GM12891 (cell line): ENCODE results near the gene PTPRD.

Experiments used
- POLR2A ChIP-seq: IDR thresholded peaks from 2 replicates; pipeline ENCODE4 v1.6.1; 2011; ENCODE audit warnings: low read depth, low read length, control low read depth
- POLR2AphosphoS5 ChIP-seq: IDR thresholded peaks from 2 replicates; pipeline ENCODE4 v1.6.1; 2011; ENCODE audit warnings: low read depth, low read length, control low read depth
- TAF1 ChIP-seq: IDR thresholded peaks from 2 replicates; pipeline ENCODE4 v1.6.1; 2011; ENCODE audit warnings: low read depth, low read length, control low read depth

- no peak for TF ChIP-seq POLR2A
- TF ChIP-seq POLR2AphosphoS5, result no peak
- TF ChIP-seq TAF1, result no peak
These were observed 1014.1 kb downstream of the PTPRD start for GRCh38 chr9:9598723-9599122.
